A549 (cell line): ENCODE measurements around the gene CLEC2L. TPM values are rescaled to one million over a fixed set of nuclear protein-coding genes. Genes with fewer than 3 reads are reported as not detected.

Source experiments
- ATAC-seq, 2 experiments: fragments of 200-7000 bp in 1 of 2; fragments of >200 bp in 1 of 2; cut with Nextera tagmentation in 1 of 2; cut with Tn5 transposase in 1 of 2; 3 replicates each; pipeline versions ENCODE4 v1.8.0 to v1.9.1; 2018 to 2020; ENCODE audit warnings: mild to moderate bottlenecking in 1 of 2, moderate library complexity in 1 of 2
- CTCF ChIA-PET: fragments of 300-600 bp; sonication (Branson Sonifier 250); formaldehyde crosslinking; extraction: SDS; loops from one replicate; lab custom pipeline; 2021; ENCODE audit warnings: antibody characterized with exemption, inconsistent platforms; lab: Yijun Ruan, JAX
- POLR2A ChIA-PET: fragments of 350-600 bp; formaldehyde crosslinking; extraction: SDS; loops from one replicate; lab custom pipeline; 2021; ENCODE audit warnings: antibody characterized with exemption, inconsistent platforms; lab: Yijun Ruan, JAX
- DNase-seq, 2 experiments: peaks; one replicate each; pipeline versions ENCODE4 v3.0.0 to v3.0.0-alpha.2; 2011 to 2016; ENCODE audit warnings: low read depth in 1 of 2, low spot score in 1 of 2
- FAIRE-seq: peaks from 2 replicates; lab custom pipeline; 2011; peaks lifted over from hg19 to GRCh38; lab: Jason Lieb, UNC
- H3K27ac ChIP-seq, 2 experiments: fragments of >200 bp; sonication (Bioruptor Twin); formaldehyde crosslinking; 3 replicates each; pipeline ENCODE4 v1.5.1; 2016 to 2017
- H3K4me1 ChIP-seq: fragments of >200 bp; sonication (Bioruptor Twin); formaldehyde crosslinking; 3 replicates; pipeline ENCODE4 v1.6.1; 2016
- H3K4me2 ChIP-seq: fragments of >200 bp; sonication (Bioruptor Twin); formaldehyde crosslinking; 3 replicates; pipeline ENCODE4 v1.6.1; 2016
- H3K4me3 ChIP-seq: fragments of >200 bp; sonication (Bioruptor Twin); formaldehyde crosslinking; 3 replicates; pipeline ENCODE4 v1.5.1; 2016
- H3K9me3 ChIP-seq: fragments of >200 bp; sonication (Bioruptor Twin); formaldehyde crosslinking; 3 replicates; pipeline ENCODE4 v1.6.1; 2016
- BHLHE40 ChIP-seq: IDR thresholded peaks from 2 replicates; pipeline ENCODE4 v1.6.1; 2012; ENCODE audit warnings: low read depth, low read length, inconsistent platforms
- CHD2 ChIP-seq: fragments of 150-350 bp; IDR thresholded peaks from 2 replicates; pipeline ENCODE4 v1.6.1; 2014; ENCODE audit warnings: low read length; ENCODE audit not compliant: partially characterized antibody
- FOSB ChIP-seq: fragments of 250-450 bp; sonication (Bioruptor Pico); IDR thresholded peaks from 2 replicates; pipeline ENCODE4 v1.5.0; 2020; ENCODE audit warnings: mild to moderate bottlenecking, moderate library complexity
- FOXS1 ChIP-seq: fragments of 250-450 bp; sonication (Bioruptor Pico); IDR thresholded peaks from 2 replicates; pipeline ENCODE4 v1.5.0; 2020; ENCODE audit warnings: mild to moderate bottlenecking, moderate library complexity
- GATA3 ChIP-seq: IDR thresholded peaks from 2 replicates; pipeline ENCODE4 v1.6.1; 2012; ENCODE audit warnings: borderline replicate concordance
- KDM1A ChIP-seq: fragments of 200-600 bp; sonication (generic); IDR thresholded peaks from 2 replicates; pipeline ENCODE4 v1.6.1; 2016; ENCODE audit warnings: low read depth, mild to moderate bottlenecking
- MYC ChIP-seq: IDR thresholded peaks from 2 replicates; pipeline ENCODE4 v1.6.1; 2012; ENCODE audit warnings: mild to moderate bottlenecking, inconsistent platforms, low read length, improper control_type of control experiment, borderline replicate concordance
- NPAS2 ChIP-seq: fragments of 250-450 bp; sonication (Bioruptor Pico); IDR thresholded peaks from 2 replicates; pipeline ENCODE4 v1.8.0; 2022; ENCODE audit warnings: mild to moderate bottlenecking, moderate library complexity, borderline replicate concordance
- PHF8 ChIP-seq: fragments of 200-600 bp; sonication (generic); IDR thresholded peaks from 2 replicates; pipeline ENCODE4 v1.6.1; 2016; ENCODE audit warnings: low read depth, mild to moderate bottlenecking, antibody characterized with exemption, moderate library complexity, borderline replicate concordance
- POLR2A ChIP-seq: IDR thresholded peaks from 2 replicates; pipeline ENCODE4 v1.6.1; 2012; ENCODE audit warnings: mild to moderate bottlenecking, low read length
- RAD21 ChIP-seq, 2 experiments: fragments of >200 bp in 1 of 2; sonication (Bioruptor Twin) in 1 of 2; formaldehyde crosslinking in 1 of 2; IDR thresholded peaks in 1 of 2; conservative IDR thresholded peaks in 1 of 2; 2 replicates in 1 of 2; 3 replicates in 1 of 2; pipeline ENCODE4 v1.6.1; 2012 to 2018; ENCODE audit warnings: inconsistent platforms in 1 of 2
- RFX5 ChIP-seq: fragments of 450-650 bp; IDR thresholded peaks from 2 replicates; pipeline ENCODE4 v1.7.1; 2014; ENCODE audit warnings: antibody characterized with exemption, mild to moderate bottlenecking, moderate library complexity
- SMC3 ChIP-seq: fragments of >200 bp; sonication (Bioruptor Twin); formaldehyde crosslinking; IDR thresholded peaks from 3 replicates; pipeline ENCODE4 v1.6.1; 2018; ENCODE audit warnings: inconsistent platforms
- ZNF302 ChIP-seq: fragments of 250-450 bp; sonication (Bioruptor Pico); IDR thresholded peaks from 2 replicates; pipeline ENCODE4 v1.9.0; 2021; ENCODE audit warnings: inconsistent platforms, mild to moderate bottlenecking, moderate library complexity
- ZSCAN20 ChIP-seq: fragments of 250-450 bp; sonication (Bioruptor Pico); IDR thresholded peaks from 2 replicates; pipeline ENCODE4 v1.8.0; 2022; ENCODE audit warnings: mild to moderate bottlenecking, moderate library complexity
- WGBS: methylation state at CpG from one replicate; pipeline ENCODE4 v1.1.6; 2017; ENCODE audit errors: missing lambda C conversion rate; 5-methylcytosine and 5-hydroxymethylcytosine counted together
- polyA plus RNA-seq, 4 experiments: library from polyadenylated mRNA; depleted of rRNA in 3 of 4; stranded (reverse); fragments of >200 nt; fragmentation: RNase III in 1 of 4; extraction: RNeasy Plus Mini Kit Qiagen cat#74134 plus additional on column Dnase treatment in 1 of 4; gene quantifications; 2 replicates in 3 of 4; 3 replicates in 1 of 4; pipeline ENCODE4 v1.2.3, GENCODE V29; 2011 to 2017
- TF ChIP-seq, protein P1 (sequence below): fragments of 250-450 bp; sonication (Bioruptor Pico); IDR thresholded peaks from 2 replicates; pipeline ENCODE4 v1.5.0; 2020; ENCODE audit warnings: low read depth, mild to moderate bottlenecking, moderate library complexity

CLEC2L gene
- polyA plus RNA-seq, 2 of the 4 experiments (the other 2 are of a cell fraction): 0.28 TPM; not detected in 1

DNA sequence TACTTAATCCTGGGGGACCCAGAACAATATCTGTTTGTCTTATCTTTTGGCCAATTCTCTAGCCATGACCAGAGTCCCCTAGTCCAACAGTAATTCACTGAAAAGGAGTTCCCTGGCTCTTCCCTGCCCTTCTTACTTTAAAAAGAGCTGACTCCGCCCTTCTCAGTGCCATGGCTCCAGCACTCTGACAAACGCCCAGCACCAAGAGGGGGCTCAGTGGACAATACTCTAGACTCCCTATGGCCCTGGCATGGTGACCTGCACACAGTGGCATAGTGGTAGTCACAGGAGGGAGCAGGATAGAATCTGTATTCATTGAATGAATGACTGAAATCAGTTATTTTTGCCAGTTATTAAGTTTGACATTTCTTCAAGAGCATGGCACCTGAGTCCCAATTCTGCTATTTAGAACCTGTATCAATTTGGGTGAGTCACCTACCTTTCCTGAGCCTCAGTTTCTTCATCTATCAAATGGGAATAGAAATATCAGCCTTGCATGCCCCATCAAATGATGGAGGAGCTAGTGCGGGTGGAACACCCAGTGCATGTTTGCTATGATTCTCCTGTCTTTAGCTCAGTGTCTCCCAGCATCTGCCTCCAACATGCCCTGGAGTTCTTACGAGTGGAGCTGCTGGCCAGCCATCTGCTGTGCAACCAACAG is 69.4 kb downstream of the CLEC2L start (continued):
- TF ChIP-seq NPAS2 (CRISPR knock-in tag) (no peak), ZSCAN20 (no peak)

DNA sequence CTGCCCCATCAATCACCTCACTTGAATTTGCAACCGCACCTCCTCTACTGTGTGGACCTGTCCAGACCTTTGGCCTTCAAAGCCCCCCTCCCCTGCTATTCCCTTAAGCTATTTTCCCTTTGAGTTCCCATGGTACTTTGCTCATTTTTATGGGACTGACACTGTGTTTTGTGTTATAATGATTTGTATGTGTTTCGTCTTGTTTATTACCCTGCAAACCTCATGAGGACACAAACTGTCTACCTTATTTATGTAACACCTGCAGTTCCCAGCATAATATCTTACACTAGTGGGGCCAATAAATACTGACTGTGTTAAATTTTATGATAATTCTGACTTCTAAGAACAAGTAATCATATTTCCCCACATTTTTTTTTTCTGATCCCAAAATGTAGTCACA is 70.6 kb downstream of the CLEC2L start:
- Histone ChIP-seq H3K4me3 (no peak overlapping the region), H3K4me1 (no peaks in the 10 kb centered on the region), H3K9me3 (no peaks in the 10 kb centered on the region), H3K4me2 (no peak overlapping the region)
- CTCF ChIA-PET: interaction anchor here (0.6 to 7.9 kb wide), 5 partner anchors 9 to 409 kb away, joined by 3 to 76 read pairs (median 4); no protein-coding TSS in a partner anchor
- ATAC-seq: no peak
- no peak for TF ChIP-seq ZNF302
- TF ChIP-seq SMC3: no peak
- no peak for TF ChIP-seq BHLHE40
- TF ChIP-seq GATA3: no peak
- no peak for TF ChIP-seq MYC
- TF ChIP-seq FOSB (CRISPR knock-in tag): no peak
- TF ChIP-seq POLR2A: no peak
- no peak for TF ChIP-seq PHF8
- TF ChIP-seq RFX5: no peak
- no peak for TF ChIP-seq KDM1A
- no peak for TF ChIP-seq FOXS1 (CRISPR knock-in tag)
- TF ChIP-seq CHD2: no peak
- no peak for TF ChIP-seq RAD21 (conservative IDR thresholded peaks at IDR 0.05 in 1 of 2, IDR thresholded peaks at IDR 0.05 in 1 of 2)
- TF ChIP-seq, protein P1, sequence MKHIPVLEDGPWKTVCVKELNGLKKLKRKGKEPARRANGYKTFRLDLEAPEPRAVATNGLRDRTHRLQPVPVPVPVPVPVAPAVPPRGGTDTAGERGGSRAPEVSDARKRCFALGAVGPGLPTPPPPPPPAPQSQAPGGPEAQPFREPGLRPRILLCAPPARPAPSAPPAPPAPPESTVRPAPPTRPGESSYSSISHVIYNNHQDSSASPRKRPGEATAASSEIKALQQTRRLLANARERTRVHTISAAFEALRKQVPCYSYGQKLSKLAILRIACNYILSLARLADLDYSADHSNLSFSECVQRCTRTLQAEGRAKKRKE: no peak
- TF ChIP-seq, all 56 proteins: peak for 0
- DNase-seq (no peak), FAIRE-seq (no peak)
- POLR2A ChIA-PET: no interaction called here
- no peak overlapping the region for H3K27ac ChIP-seq
- WGBS: 94% methylated on average over 2 of the region's 2 CpGs

Other genes starting within 250 kb of the CLEC2L start
- gene FMC1, start 182.3 kb upstream of the CLEC2L start, polyA plus RNA-seq (2011; rRNA removed): 21.1 and 23.4 TPM in 2 replicates
- gene FMC1, start 182.3 kb upstream of the CLEC2L start, polyA plus RNA-seq (2017; fragmentation: RNase III; extraction: RNeasy Plus Mini Kit Qiagen cat#74134 plus additional on column Dnase treatment): 18.9 to 22.4 TPM (median 20.5 TPM) in 3 replicates
- 49.5 and 75.7 TPM in 2 replicates for gene LUC7L2, start 163.8 kb upstream of the CLEC2L start, polyA plus RNA-seq (2011; rRNA removed)
- 47.8 to 50.0 TPM (median 49.5 TPM) in 3 replicates for gene LUC7L2, start 163.8 kb upstream of the CLEC2L start, polyA plus RNA-seq (2017; fragmentation: RNase III; extraction: RNeasy Plus Mini Kit Qiagen cat#74134 plus additional on column Dnase treatment)
- gene KLRG2, start 40.0 kb upstream of the CLEC2L start, polyA plus RNA-seq (2011; rRNA removed): 0.56 and 0.65 TPM in 2 replicates
- gene KLRG2, start 40.0 kb upstream of the CLEC2L start, polyA plus RNA-seq (2017; fragmentation: RNase III; extraction: RNeasy Plus Mini Kit Qiagen cat#74134 plus additional on column Dnase treatment): 0.45 to 0.51 TPM (median 0.48 TPM) in 3 replicates